ENCODE measurements around the gene NINJ2. TPM values are rescaled to one million over a fixed set of nuclear protein-coding genes. Genes with fewer than 3 reads are reported as not detected.

NINJ2 gene
- total RNA-seq, 1 experiment from 2014 or later: 0.24 TPM

DNA sequence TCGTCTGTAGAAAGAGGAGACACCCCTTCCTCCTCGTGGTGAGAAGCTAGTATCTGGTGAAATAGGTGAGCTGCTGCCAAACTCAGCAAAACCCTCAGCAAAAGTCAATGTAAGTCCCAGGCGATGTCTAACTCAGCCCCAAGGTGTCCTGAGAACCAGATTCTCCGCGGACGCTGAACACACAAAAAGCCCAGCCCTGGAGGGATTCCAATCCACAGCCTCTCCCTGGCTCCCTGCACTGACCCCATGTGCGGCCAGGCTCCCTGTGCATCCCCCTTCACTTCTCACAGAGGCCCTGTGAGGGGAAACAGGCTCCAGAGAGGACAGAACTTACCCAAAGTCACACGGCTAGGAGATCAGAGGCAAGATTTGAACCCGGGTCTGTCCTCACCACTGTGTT, 81.5 kb downstream of the NINJ2 start:
- no peak overlapping the region; the same call in 1 of the 2 replicates for H2BK15ac ChIP-seq (ENCODE audit: low read depth, low read length)
- no peak overlapping the region; the same call in 1 of the 2 replicates for H3K14ac ChIP-seq (ENCODE audit: insufficient read depth, low read length)
- no peak for DNase-seq
- WGBS (ENCODE audit: extremely low coverage, insufficient read length, low lambda C conversion rate): no CpG with 5 or more reads among the region's 9 CpGs
- no peak overlapping the region for H3K4me2 ChIP-seq (ENCODE audit: insufficient read depth, insufficient read length, low read length)
- Mint-ChIP-seq H3K4me3 (no peak overlapping the region), H3K27ac (no peak overlapping the region), H3K27me3 (ENCODE audit: low read depth) (peaks cover 4% of the 10 kb centered on the region), H3K4me1 (peaks cover 22 to 35% of the 10 kb centered on the region in 2 experiments), H3K9me3 (no peaks in the 10 kb centered on the region; a peak in 2 of 5 replicates), H3K36me3 (ENCODE audit: insufficient read depth in 1 of 3, low read depth in 3 of 3) (no peaks in the 10 kb centered on the region)
- no peak overlapping the region for H4K5ac ChIP-seq (ENCODE audit: insufficient read length, low read depth, low read length)
- H3T11ph ChIP-seq (ENCODE audit: low read length): no peak overlapping the region
- H3K9me3 ChIP-seq (ENCODE audit: control insufficient read depth, low read depth, low read length): no peaks in the 10 kb centered on the region
- H4K20me1 ChIP-seq (ENCODE audit: control insufficient read depth, insufficient read depth, insufficient read length): no peaks in the 10 kb centered on the region
- H2BK5ac ChIP-seq (ENCODE audit: insufficient read length, low read length): no peak overlapping the region
- H3K79me2 ChIP-seq (ENCODE audit: insufficient read depth, low read length): no peaks in the 10 kb centered on the region
- H3K18ac ChIP-seq (ENCODE audit: insufficient read length, low read depth, low read length): no peak overlapping the region
- no peaks in the 10 kb centered on the region for H3K23me2 ChIP-seq (ENCODE audit: insufficient read length, low read depth, low read length, poor library complexity, severe bottlenecking)
- no peak overlapping the region for H4K91ac ChIP-seq (ENCODE audit: insufficient read length, low read depth, low read length)
- H2BK120ac ChIP-seq (ENCODE audit: low read depth, low read length, poor library complexity, severe bottlenecking): no peak overlapping the region
- H3K27ac ChIP-seq (ENCODE audit: insufficient read length, low read depth, low read length): no peak overlapping the region
- no peak overlapping the region for H2AK5ac ChIP-seq (ENCODE audit: insufficient read length, low read length)
- H3K9ac ChIP-seq (ENCODE audit: extremely low read depth, insufficient read length, low read length): no peak overlapping the region
- H3K27me3 ChIP-seq (ENCODE audit: insufficient read depth, low read length): no peaks in the 10 kb centered on the region
- TF ChIP-seq, protein P1, sequence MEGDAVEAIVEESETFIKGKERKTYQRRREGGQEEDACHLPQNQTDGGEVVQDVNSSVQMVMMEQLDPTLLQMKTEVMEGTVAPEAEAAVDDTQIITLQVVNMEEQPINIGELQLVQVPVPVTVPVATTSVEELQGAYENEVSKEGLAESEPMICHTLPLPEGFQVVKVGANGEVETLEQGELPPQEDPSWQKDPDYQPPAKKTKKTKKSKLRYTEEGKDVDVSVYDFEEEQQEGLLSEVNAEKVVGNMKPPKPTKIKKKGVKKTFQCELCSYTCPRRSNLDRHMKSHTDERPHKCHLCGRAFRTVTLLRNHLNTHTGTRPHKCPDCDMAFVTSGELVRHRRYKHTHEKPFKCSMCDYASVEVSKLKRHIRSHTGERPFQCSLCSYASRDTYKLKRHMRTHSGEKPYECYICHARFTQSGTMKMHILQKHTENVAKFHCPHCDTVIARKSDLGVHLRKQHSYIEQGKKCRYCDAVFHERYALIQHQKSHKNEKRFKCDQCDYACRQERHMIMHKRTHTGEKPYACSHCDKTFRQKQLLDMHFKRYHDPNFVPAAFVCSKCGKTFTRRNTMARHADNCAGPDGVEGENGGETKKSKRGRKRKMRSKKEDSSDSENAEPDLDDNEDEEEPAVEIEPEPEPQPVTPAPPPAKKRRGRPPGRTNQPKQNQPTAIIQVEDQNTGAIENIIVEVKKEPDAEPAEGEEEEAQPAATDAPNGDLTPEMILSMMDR (conservative IDR thresholded peaks at IDR 0.05): no peak
- peaks cover 2% of the 10 kb centered on the region; the same call in 1 of the 2 replicates for H3K4me1 ChIP-seq (ENCODE audit: insufficient read depth, low read length)
- H2BK20ac ChIP-seq (ENCODE audit: low read depth, low read length, poor library complexity, severe bottlenecking): no peak overlapping the region
- H3K56ac ChIP-seq (ENCODE audit: insufficient read length, low read depth, low read length): no peak overlapping the region
- H2BK12ac ChIP-seq (ENCODE audit: insufficient read length, low read depth, low read length): no peak overlapping the region
- no peak overlapping the region for H2AFZ ChIP-seq (ENCODE audit: low read length)
- H3K23ac ChIP-seq (ENCODE audit: insufficient read length, low read depth, low read length): no peak overlapping the region
- no peak overlapping the region for H4K8ac ChIP-seq (replicated peaks; ENCODE audit: insufficient read length, low read depth, low read length)
- no peak overlapping the region for H3K4ac ChIP-seq (ENCODE audit: low read depth, low read length)
- H3K79me1 ChIP-seq (ENCODE audit: insufficient read depth, low read depth, low read length, poor library complexity, severe bottlenecking): no peaks in the 10 kb centered on the region

Measured in H9 (cell line).